ENCODE measurements around the gene EMILIN1.

Gene EMILIN1

DNA sequence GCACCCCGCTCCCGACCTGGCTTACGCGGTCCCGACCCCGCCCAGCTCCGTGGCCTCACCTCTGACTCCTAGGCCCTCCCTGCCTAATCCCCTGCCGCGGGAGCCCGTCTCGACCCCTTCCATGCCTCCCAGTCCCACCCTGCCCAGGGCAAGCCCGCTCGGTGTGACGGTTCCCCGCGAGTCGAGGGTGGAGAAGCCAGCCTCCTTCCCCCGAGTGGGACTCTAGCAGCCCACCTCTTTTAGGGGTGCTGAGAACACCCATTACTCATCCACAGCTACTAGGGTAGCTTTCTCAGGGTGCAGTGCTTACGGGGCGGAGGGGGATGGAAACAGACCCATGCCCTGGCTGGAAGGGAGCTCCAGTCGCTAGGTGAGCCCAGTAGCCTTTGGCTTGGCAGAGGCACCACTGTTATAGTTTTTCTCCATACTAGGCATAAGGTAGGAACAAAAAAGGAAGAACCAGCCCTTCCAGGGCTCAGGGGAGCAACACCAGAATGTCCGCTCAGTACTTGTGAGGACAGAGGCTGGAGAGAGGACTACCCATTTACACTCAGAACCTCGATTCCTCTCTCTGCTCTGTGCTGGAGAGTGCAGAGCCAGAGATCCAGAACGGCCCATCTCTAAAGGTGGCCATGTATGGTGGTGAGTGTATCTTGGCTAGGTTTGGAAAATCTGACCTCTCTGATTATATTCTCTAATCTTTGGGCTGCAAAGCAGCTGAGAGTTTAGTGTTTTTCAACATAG, 26.3 kb upstream of the EMILIN1 start:
- Histone ChIP-seq H3K27me3 (ENCODE audit: control insufficient read depth, low read length) (no peaks in the 10 kb centered on the region), H3K4me3 (ENCODE audit: low read length) (peak overlapping the region; percentile 85), H4K20me1 (ENCODE audit: control insufficient read depth, insufficient read depth, low read depth, low read length) (no peaks in the 10 kb centered on the region), H3K9me2 (replicated peaks; ENCODE audit: control insufficient read depth, low read length) (no peaks in the 10 kb centered on the region), H3K9me3 (ENCODE audit: control insufficient read depth, insufficient read depth, low read length) (no peaks in the 10 kb centered on the region), H3K79me2 (ENCODE audit: control insufficient read depth, low read length) (peaks cover 4% of the 10 kb centered on the region), H3F3A (ENCODE audit: control insufficient read depth, insufficient read depth) (peaks cover 8% of the 10 kb centered on the region), H3K4me1 (ENCODE audit: control insufficient read depth, low read length) (peaks cover 16% of the 10 kb centered on the region), H3K27ac (ENCODE audit: low read depth, low read length) (no peak overlapping the region), H3K36me3 (ENCODE audit: control insufficient read depth, low read length) (peaks cover 28% of the 10 kb centered on the region), H3K4me2 (ENCODE audit: low read length) (peak overlapping the region; percentile 93)
- no peak for TF ChIP-seq CTCF (IDR thresholded peaks at IDR 0.05; ENCODE audit: low read depth, low read length, poor library complexity, severe bottlenecking)
- no peak for TF ChIP-seq EZH2phosphoT487 (IDR thresholded peaks at IDR 0.05; ENCODE audit: borderline replicate concordance, low read length)

DNA sequence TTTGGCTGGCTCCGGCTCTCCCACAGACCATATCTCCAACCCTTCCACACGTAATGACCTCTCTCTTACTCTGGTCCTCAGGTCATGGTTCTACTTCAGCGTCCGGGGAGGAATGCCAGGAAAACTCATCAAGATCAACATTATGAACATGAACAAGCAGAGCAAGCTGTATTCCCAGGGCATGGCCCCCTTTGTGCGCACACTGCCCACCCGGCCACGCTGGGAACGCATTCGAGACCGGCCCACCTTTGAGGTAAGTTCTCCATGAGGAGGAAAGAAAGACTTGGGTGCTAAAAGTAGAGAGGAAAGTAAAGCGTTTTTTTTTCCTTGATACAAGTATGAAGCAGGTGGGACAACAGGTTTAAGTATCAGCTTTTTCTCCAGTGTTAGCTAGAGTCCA, 25.1 kb upstream of the EMILIN1 start:
- Histone ChIP-seq H4K20me1 (ENCODE audit: control insufficient read depth, insufficient read depth, low read depth, low read length) (no peaks in the 10 kb centered on the region), H3K27me3 (ENCODE audit: control insufficient read depth, low read length) (no peaks in the 10 kb centered on the region), H3F3A (ENCODE audit: control insufficient read depth, insufficient read depth) (peaks cover 2% of the 10 kb centered on the region; the same call in 1 of the 2 replicates), H3K9me2 (replicated peaks; ENCODE audit: control insufficient read depth, low read length) (no peaks in the 10 kb centered on the region), H3K4me3 (ENCODE audit: low read length) (no peak overlapping the region), H3K79me2 (ENCODE audit: control insufficient read depth, low read length) (peaks cover 4% of the 10 kb centered on the region), H3K27ac (ENCODE audit: low read depth, low read length) (no peak overlapping the region), H3K4me2 (ENCODE audit: low read length) (no peak overlapping the region), H3K36me3 (ENCODE audit: control insufficient read depth, low read length) (peaks cover 35% of the 10 kb centered on the region), H3K4me1 (ENCODE audit: control insufficient read depth, low read length) (peaks cover 16% of the 10 kb centered on the region), H3K9me3 (ENCODE audit: control insufficient read depth, insufficient read depth, low read length) (no peaks in the 10 kb centered on the region)
- no peak for TF ChIP-seq CTCF (IDR thresholded peaks at IDR 0.05; ENCODE audit: low read depth, low read length, poor library complexity, severe bottlenecking)
- TF ChIP-seq EZH2phosphoT487 (IDR thresholded peaks at IDR 0.05; ENCODE audit: borderline replicate concordance, low read length), result no peak

- no peak overlapping the region for H3K4me2 ChIP-seq (ENCODE audit: low read length)
- no peak overlapping the region for H3K27ac ChIP-seq (ENCODE audit: low read depth, low read length)
- no peaks in the 10 kb centered on the region for H3K27me3 ChIP-seq (ENCODE audit: control insufficient read depth, low read length)
- no peaks in the 10 kb centered on the region for H3K9me3 ChIP-seq (ENCODE audit: control insufficient read depth, insufficient read depth, low read length)
- H3K79me2 ChIP-seq (ENCODE audit: control insufficient read depth, low read length), result peaks cover 4% of the 10 kb centered on the region
- peaks cover 2% of the 10 kb centered on the region; the same call in 1 of the 2 replicates for H3F3A ChIP-seq (ENCODE audit: control insufficient read depth, insufficient read depth)
- no peak overlapping the region for H3K4me3 ChIP-seq (ENCODE audit: low read length)
- H3K36me3 ChIP-seq (ENCODE audit: control insufficient read depth, low read length), result peaks cover 35% of the 10 kb centered on the region
- H3K4me1 ChIP-seq (ENCODE audit: control insufficient read depth, low read length), result peaks cover 16% of the 10 kb centered on the region
- H4K20me1 ChIP-seq (ENCODE audit: control insufficient read depth, insufficient read depth, low read depth, low read length), result no peaks in the 10 kb centered on the region
- no peak for TF ChIP-seq EZH2phosphoT487 (IDR thresholded peaks at IDR 0.05; ENCODE audit: borderline replicate concordance, low read length)
- no peak for TF ChIP-seq CTCF (IDR thresholded peaks at IDR 0.05; ENCODE audit: low read depth, low read length, poor library complexity, severe bottlenecking)
- H3K9me2 ChIP-seq (replicated peaks; ENCODE audit: control insufficient read depth, low read length), result no peaks in the 10 kb centered on the region
Observed at GRCh38 chr2:27053776-27054175, 24.6 kb upstream of the EMILIN1 start.
